BE2C (cell line): ENCODE results near the gene MIAT.

Experiments used
- DNase-seq: peaks from one replicate; pipeline ENCODE4 v3.0.0-alpha.2; 2020
- H3K27me3 ChIP-seq: fragments of 250-450 bp; sonication (Bioruptor Pico); 2 replicates; pipeline ENCODE4 v1.5.1; 2020; ENCODE audit warnings: mild to moderate bottlenecking
- H3K36me3 ChIP-seq: fragments of 250-450 bp; sonication (Bioruptor Pico); 2 replicates; pipeline ENCODE4 v1.5.1; 2020; ENCODE audit warnings: mild to moderate bottlenecking
- H3K4me1 ChIP-seq: fragments of 250-450 bp; sonication (Bioruptor Pico); 2 replicates; pipeline ENCODE4 v1.5.1; 2020
- H3K4me3 ChIP-seq: 2 replicates; pipeline ENCODE4 v1.5.1; 2011; ENCODE audit warnings: low read depth, low read length
- H3K9me3 ChIP-seq: fragments of 250-450 bp; sonication (Bioruptor Pico); 2 replicates; pipeline ENCODE4 v1.5.1; 2020
- CTCF ChIP-seq: IDR thresholded peaks from 2 replicates; pipeline ENCODE4 v1.5.1; 2012; ENCODE audit warnings: mild to moderate bottlenecking, low read depth, low read length

The MIAT gene

GRCh38 chr22:26715392-26715936 is 58.1 kb downstream of the MIAT start:
- Histone ChIP-seq H3K9me3 (no peaks in the 10 kb centered on the region), H3K4me3 (no peak overlapping the region), H3K27me3 (no peaks in the 10 kb centered on the region), H3K4me1 (peaks cover 6% of the 10 kb centered on the region), H3K36me3 (no peaks in the 10 kb centered on the region)
- no peak for TF ChIP-seq CTCF
- no peak for DNase-seq

- no peaks in the 10 kb centered on the region for H3K4me1 ChIP-seq
- no peaks in the 10 kb centered on the region for H3K36me3 ChIP-seq
- no peak for TF ChIP-seq CTCF
Measured at GRCh38 chr22:26718488-26718887, 61.1 kb downstream of the MIAT start.

GRCh38 chr22:26718905-26719304 is 61.5 kb downstream of the MIAT start:
- TF ChIP-seq CTCF: no peak
- H3K4me1 ChIP-seq: no peaks in the 10 kb centered on the region
- no peak for DNase-seq

More at GRCh38 chr22:26718488-26718887, 61.1 kb downstream of the MIAT start:
- no peaks in the 10 kb centered on the region for H3K9me3 ChIP-seq
- no peak for DNase-seq
- no peaks in the 10 kb centered on the region for H3K27me3 ChIP-seq
- H3K4me3 ChIP-seq: no peak overlapping the region

GRCh38 chr22:26722159-26722558 is 64.8 kb downstream of the MIAT start:
- Histone ChIP-seq H3K4me3 (no peak overlapping the region), H3K9me3 (no peaks in the 10 kb centered on the region), H3K27me3 (no peaks in the 10 kb centered on the region), H3K36me3 (no peaks in the 10 kb centered on the region), H3K4me1 (no peaks in the 10 kb centered on the region)
- TF ChIP-seq CTCF: no peak
- DNase-seq: no peak

More at GRCh38 chr22:26718905-26719304, 61.5 kb downstream of the MIAT start:
- no peaks in the 10 kb centered on the region for H3K9me3 ChIP-seq
- H3K36me3 ChIP-seq: no peaks in the 10 kb centered on the region
- no peak overlapping the region for H3K4me3 ChIP-seq
- no peaks in the 10 kb centered on the region for H3K27me3 ChIP-seq

- no peaks in the 10 kb centered on the region for H3K36me3 ChIP-seq
- H3K27me3 ChIP-seq: no peaks in the 10 kb centered on the region
- no peak for TF ChIP-seq CTCF
- H3K4me1 ChIP-seq: no peaks in the 10 kb centered on the region
- DNase-seq: no peak
- H3K9me3 ChIP-seq: no peaks in the 10 kb centered on the region
- H3K4me3 ChIP-seq: no peak overlapping the region
Measured at GRCh38 chr22:26724414-26724813, 67.0 kb downstream of the MIAT start.

- no peaks in the 10 kb centered on the region for H3K27me3 ChIP-seq
- H3K4me3 ChIP-seq: no peak overlapping the region
- DNase-seq: no peak
- no peak for TF ChIP-seq CTCF
- peaks cover 4% of the 10 kb centered on the region for H3K4me1 ChIP-seq
- no peaks in the 10 kb centered on the region for H3K36me3 ChIP-seq
- H3K9me3 ChIP-seq: no peaks in the 10 kb centered on the region
Measured at GRCh38 chr22:26725012-26725676, 67.8 kb downstream of the MIAT start.
